G401.6 (cell line): ENCODE data around the gene STPG2.

Source experiments
- FAIRE-seq: peaks from 2 replicates; lab custom pipeline; 2012; peaks lifted over from hg19 to GRCh38; lab: Jason Lieb, UNC

The STPG2 gene

DNA sequence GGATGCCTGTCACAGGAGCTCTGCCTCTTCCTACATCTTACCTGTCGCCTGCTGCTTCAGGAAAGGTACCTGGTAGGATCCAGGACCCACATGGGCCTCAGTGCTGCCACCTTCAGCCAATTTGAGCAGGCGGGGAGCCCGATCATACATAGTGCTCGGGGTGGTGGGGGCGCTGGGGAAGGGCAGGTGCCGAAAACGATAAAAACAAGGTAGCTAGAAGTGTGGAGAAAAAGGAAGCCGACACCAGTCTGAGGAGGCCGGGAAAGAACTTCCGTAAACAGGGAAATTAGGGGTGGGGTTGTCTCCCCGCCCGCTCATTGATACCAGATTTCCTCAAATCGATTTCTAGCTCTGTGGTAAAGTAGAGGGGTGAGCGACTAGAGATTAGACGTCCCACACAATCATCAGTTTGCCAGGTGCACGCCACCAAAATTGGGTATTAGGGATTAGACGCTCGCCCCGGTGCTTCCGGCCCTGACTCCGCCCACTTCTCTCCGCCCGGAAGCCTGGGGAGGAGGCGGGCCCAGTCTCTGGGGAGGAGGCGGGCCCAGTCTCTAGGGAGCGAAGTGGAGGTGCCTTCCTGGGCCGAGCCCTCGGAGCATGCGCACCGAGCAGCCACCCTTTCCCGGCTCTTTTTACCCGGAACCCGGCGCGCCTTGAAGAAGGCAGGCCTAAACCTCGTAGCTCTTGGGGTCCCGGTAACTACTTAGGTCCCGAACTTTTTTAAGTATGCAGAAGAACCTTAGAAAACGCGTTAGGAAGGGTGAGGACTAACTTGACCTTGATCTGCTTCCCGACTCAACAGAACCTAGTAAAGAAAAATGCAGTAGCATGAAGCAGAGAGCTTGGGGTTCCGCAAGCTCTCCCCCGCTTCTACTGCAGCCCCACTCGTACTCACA is at the start of gene STPG2:
TSS of gene STPG2 (minus strand) at position 476 of the 899 bp plus-strand sequence.
- FAIRE-seq = peak; percentile 93

DNA sequence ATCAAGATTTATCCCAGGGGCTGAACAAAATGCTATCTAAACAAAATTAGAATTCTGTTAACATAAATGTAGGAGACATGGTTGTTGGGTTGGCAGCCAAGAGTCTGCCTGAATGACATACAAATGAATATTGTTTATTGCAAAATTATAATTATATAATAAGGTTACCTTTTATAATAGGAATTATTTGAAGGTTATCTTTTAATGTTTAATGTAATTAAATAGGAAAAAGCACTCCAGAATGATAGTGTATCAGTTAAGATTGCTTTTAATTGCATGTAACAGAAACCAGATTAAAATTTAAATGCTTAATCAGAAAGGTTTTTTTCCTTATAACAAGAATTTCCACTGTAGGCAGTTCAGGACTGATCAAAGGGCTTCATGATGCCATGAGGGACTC is 42.0 kb upstream of the STPG2 start:
- no peak for FAIRE-seq

DNA sequence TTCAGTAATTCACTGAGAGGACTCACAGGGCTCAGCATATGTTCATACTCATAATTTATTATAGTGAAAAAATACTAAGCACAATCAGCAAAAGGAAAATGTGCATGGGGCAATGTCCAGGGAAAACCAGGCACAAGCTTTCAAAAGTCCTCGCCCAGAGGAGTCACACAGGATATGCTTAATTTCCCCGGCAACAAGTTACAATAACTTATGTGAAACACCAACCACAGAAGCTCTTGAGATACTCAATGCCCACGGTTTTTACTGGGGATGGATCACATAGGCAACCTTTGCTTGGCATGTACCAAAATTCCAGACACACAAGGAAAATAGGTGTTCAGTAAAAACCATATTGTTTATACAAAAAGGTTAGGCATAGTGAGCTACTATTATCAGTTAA is 38.5 kb upstream of the STPG2 start:
- FAIRE-seq = no peak

DNA sequence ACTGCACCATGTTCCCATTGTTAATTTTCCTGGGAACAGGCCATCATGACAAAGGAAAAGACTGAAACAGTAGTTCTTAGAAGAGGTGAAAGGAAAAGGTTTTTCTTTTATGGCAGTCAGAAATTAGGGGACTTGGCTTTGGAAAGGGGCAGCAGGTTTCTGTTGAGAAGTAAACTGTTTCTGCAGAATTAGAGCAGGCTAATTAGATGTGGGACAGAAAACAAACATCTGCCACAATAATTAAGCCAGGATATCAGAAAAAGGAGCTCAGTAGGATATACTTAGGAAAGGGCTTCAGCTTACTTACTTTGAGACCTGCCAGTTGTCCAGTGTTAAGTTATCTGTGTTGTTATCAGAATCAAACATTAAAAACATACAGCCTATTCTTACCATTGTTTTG is 36.7 kb upstream of the STPG2 start:
- no peak for FAIRE-seq

DNA sequence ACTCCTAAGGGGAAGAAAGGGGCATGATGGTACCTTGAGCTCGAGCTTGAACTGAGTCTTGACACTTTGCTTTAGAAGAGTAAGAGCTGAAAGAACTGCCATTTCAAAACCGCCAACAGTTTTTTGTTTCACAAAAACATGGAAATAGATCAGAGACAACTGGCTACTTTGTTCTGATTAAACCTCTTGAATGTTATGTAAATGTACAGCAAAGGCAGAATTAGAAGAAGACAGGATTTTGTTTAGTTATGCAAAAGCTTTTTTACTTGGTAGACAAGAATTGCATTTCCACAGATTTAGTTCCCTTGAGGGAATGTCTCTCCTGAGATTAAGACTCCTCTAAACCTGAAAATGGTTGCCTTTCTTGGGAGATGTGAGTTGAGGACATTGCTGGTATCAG is 33.3 kb upstream of the STPG2 start:
- no peak for FAIRE-seq

DNA sequence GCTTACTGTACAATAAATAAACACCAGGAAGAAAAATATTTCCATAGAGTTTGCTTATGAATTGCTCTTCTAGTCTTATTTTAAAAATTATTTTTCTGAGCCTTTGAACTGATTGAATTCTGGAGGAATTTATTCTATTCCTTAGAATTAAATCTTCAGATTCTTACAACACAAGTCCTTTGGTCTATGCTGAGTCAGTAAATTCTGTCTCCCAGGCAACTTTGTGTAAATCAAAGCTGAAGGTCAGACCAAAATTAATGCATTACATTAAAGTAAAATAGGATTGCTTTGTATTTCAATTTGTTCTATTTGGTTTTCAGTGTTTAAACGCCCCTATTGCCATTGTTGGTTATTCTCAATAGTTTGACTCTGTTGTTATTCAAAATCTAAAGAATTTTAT is 26.8 kb upstream of the STPG2 start:
- FAIRE-seq = no peak

DNA sequence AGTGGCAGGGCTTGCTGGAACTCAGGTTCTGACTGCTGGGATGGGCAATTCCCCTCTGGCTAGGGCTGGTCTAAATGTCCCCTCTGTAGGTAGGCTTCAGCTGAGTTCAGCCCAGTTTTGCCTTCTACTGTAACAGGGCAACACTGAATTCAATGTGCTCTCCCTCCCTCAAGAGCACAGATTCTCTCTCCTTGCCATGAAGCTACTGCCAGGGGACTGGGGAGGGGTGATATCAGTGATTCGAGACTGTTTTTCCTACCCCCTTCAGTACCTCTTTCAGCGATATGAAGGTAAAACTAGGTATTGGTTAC is 23.4 kb upstream of the STPG2 start:
- no peak for FAIRE-seq

DNA sequence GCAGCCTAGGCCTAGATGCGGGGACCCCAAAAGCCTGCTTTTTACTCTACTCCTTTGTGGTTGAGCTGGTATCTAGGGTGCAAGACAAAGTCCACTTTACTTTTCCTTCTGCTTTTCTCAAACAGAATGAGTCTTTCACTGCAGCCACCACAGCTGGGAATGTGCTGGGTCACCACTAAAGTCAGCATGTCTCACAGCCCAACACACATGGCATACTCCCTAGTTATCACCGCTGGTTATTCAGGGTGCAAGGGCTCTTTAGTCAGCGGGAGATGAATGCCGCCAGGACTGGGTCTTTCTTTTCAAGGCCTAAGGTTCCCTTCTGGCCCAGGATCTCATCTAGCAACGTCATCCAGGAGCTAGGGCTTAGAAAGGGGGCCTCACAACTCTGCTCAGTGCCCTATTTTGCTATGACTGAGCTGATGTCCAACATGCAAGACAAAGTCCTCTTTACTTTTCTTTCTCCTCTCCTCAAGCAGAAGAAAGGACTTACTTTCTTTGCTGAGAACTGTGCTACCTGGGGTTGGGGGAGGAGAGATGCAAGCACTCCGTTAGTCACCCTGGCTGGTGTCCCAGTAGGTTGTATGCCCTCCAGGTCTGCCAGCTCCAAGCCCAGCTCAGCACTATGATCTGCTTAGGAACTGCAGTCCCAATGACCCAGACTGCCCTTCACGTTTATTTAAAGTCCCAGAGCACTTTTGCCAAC is 22.9 kb upstream of the STPG2 start:
- FAIRE-seq = no peak

DNA sequence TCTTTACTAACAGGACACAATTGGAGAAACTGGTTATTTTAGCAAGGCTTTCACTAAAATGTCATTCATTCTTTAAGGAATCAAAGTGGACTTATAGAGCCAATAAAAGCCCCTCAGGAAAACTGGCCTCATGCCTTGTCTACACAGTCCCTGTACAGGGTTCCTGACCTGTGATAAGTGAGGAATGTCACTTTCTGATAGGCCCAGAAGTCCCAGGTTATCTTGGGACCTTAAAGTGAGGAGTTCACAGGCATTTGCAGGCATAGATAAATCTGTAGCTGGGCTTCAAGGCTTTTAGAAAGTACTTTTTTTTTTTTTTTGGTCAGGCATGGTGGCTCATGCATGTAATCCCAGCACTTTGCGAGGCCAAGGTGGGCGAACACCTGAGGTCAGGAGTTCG is 19.4 kb upstream of the STPG2 start:
- no peak for FAIRE-seq

DNA sequence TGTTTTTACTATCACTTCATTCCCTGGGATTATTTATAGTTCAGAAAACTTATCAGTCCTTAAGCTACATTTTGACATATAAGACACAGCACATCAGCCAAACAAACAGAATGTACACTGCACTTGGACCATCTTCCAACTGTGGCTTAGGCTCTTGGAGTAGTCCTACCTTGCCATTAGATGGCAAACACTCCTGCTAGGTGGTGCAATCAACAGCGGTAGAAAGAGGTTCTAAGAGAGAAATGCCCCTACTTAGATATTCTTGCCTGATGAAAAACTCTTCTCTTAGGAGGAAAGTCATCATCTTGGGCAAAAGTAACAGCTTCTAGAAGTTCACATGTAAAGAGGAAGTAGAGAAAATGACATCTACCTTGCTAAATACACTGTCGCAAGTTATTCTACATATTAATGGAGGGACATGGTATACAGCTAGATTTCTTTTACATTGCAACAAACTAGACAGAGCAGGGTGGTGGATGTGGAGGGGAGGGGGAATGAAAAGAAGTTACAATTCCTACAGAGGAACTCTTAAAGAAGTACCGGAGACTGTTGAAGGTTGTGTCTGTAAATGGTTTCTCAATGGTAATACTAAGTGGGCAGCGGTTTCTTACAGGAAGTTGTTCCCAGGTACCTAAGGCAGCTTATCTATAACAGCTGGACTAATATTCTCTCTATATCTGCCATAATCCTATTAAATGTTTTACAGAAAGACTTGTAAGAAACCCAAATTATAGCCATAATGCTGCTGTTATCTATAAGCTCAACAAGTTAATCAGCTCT is 8.1 kb upstream of the STPG2 start:
- FAIRE-seq = no peak

DNA sequence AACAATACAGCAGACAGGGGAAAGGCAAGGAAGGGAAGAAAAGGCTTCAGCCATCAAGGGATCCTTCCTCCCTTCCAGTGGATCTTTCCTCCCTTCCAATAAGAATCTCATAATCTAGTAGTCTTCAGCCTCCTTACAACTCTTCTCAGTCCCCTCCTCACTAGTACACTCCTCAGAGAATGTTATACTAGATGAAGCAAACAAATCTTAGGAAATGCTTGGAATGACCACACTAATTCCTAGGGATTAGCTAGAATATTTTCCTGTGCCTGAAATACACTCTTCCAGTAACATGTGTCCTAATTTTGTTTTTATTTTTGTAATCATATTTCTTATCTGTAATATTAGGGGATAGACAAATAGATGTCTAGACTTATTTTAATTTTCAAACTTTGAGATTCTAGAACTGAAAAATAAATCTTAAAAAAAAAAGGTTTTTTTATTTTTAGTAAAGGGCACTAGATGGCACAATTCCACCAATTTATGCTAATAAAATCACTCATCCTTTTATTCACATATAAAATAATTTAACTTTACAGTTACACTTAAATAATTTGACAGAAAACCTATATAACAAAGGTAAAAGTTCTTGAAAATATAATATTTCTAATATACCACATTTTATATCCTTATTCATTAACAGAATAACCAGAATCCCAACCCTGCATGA is 7.0 kb upstream of the STPG2 start:
- FAIRE-seq = peak; percentile 97

DNA sequence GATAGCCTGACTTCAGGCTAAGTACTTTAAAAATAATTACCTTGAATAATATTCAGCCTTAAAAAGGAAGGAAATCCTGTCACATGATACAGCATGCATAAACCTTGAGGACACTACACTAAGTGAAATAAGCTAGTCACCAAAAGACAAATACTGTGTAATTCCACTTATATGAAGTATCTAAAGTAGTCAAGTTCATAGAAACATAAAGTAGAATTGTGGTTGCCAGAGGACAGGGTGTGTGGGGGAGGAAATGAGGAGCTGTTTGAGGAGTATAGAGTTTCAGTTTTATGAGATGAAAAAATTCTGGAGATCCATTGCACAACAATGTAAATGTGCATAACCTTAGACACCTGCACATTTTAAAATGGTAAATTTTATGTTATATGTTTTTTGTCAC is 5.6 kb upstream of the STPG2 start:
- FAIRE-seq = no peak

DNA sequence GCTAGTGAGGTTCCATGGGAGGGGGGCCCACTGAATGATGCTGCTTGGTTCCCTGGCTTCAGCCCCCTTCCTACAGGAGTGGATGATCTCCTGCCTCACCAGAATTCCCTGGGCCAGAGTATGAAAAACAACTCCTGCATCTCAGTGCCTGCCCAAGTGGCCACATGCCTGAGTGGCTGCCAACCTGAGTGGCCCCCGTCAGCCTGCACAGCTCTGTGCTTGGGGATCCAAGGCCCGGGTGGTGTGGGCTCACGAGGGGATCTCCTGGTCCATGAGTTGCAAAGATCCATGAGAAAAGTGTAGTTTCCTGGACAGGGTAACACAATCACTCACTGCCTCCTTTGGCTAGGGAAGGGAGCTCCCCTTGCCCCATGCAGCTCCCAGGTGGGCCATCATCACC is 17.1 kb downstream of the STPG2 start:
- FAIRE-seq = no peak

DNA sequence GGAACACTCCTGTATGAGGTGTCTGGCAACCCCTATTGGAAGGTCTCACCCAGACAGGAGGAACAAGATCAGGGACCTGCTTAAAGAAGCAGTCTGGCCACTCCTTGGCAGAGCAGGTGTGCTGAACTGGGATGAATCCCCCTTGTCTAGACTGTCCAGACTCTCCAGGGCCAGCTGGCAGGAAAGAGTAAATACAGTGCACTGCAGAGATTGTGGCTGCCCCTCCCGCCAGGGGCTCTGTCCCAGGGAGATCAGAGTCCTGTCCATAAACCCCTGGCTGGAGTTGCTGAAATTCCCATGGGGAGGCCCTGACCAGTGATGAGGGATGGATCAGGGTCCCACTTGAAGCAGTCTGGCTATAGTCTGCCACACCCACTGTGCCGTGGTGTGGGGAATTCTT is 17.7 kb downstream of the STPG2 start:
- FAIRE-seq = no peak

DNA sequence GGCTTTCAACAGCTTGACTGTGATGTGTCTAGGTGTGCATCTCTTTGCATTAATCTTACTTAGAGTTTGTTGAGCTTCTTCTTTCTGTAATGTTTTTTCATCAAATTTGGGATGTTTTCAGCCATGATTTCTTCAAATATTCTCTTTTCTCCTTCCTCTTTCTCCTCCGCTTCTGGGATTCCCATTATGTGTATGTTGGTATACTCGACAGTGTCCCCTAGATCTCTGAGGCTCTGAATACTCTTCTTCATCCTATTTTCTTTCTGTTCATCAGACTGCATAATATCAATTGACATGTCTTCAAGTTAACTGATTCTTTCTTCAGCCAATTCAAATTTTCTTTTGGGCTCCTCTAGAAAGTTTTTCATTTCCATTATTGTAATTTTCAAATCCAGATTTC is 25.9 kb downstream of the STPG2 start:
- no peak for FAIRE-seq

DNA sequence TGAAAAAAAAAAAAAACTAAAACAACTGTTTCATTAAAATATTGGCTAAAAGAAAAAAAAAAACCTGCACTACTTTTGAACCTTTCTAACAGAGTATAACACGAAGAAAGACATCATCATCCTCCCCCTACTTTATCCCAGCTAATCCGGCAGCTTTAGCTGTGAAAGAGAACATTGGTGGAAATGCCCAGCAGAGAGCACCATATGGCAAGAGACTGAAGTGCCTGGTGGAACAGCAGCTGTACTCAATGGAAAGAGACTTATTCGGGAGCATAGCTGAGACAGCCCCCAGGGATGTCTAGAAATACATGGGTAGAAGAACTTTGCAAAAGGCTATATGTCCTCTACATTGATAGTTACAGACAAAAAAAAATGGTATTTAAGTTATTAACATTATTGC is 30.3 kb downstream of the STPG2 start:
- FAIRE-seq = no peak

DNA sequence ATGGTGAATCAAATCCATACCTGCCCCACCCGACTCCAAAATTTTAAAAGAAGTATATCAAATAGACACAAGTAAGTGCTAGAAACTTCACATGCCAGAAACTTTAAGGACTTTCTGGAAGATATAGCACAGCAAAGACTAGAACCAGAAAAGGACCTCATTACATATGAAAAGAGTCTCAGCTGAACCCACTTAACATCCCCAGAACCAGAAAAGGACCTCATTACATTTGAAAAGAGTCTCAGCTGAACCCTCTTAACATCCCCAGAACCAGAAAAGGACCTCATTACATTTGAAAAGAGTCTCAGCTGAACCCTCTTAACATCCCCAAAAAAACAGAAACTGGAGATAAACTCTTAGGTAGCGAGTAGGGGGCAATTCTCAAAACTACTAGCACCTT is 32.3 kb downstream of the STPG2 start:
- no peak for FAIRE-seq

DNA sequence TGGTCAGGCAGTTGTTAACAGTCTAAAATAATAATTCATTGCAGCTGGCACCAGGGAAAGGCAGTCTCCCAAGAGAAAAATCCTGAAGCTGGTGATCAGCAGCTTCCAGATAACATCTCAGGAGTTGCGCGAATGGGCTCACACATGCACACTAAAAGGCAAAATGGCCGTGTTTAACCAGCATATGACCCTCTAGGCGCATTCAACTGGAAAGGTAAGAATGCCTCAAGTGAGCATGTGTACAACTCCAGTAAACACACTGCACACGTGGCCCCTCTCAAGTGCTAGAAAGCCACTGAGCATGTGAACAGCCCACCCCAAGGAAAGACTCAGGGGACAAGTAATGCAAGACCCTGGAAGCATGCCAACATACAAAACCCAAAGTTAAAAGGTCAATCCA is 33.1 kb downstream of the STPG2 start:
- no peak for FAIRE-seq

DNA sequence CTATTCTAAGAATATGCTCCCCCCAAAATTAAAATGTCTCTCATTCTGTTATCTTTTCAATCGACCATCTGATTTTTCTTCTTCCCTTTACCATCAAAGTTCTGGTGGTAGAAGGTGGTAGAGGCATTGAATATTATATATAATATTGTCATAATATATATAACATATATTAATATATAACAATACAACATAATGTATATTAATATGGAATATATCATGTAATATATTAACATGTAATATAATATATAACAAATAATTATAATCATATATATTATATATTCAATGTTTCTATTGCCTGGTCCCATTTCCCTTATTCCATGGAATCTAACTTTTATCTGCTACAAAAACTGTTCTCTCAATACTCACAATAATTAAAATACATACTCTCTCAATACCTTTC is 40.6 kb downstream of the STPG2 start:
- FAIRE-seq = peak; percentile 71

DNA sequence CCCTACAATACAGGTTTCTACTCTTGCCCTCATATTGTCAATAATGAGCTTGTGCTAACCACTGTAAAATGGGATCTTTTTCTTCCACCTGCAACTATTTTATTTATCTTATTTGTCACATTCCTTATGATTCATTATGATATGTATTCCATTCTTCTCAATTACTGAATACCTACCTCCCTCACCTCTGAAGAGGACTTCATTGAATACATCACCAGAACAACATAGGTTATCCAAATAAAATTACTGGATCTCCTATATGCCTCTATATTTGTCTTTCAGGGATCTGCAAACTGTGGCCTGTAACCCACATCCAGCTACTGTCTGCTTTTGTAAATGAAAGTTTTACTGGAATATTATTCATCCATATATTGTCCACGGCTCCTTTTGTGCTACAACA is 41.3 kb downstream of the STPG2 start:
- no peak for FAIRE-seq

DNA sequence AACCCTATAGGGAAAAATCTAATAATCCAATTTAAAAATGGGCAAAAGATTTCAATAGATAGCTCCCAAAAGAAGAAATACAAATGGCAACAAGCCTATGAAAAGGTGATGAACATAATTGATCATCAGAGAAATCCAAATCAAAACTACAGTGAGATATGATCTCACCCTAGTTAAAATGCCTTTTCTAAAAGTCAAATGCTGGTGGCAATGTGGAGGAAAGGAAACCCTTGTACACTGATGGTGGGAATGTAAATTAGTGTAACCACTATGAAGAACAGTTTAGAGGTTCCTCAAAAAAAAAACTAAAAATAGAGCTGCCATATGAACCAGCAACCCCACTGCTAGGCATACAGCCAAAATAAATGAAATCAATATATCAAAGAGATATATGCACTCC is 44.5 kb downstream of the STPG2 start:
- FAIRE-seq = no peak

DNA sequence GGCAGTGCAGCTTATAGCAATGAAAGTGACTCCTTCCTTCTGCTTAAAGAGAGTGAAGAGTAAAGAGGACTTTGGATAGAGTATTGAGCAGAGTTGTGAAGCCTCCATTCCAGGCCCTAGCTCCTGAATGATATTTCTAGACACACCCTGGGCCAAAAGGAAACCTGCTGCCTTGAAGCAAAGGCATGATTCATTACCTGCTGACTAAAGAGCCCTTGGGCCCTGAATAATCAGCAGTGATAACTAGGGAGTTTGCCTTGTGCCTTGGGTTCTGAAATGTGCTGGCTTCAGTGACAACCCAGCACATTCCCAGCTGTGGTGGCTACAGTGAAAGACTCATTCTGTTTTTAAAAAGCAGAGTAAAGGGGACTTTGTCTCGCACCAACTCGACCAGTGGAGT is 49.2 kb downstream of the STPG2 start:
- no peak for FAIRE-seq

DNA sequence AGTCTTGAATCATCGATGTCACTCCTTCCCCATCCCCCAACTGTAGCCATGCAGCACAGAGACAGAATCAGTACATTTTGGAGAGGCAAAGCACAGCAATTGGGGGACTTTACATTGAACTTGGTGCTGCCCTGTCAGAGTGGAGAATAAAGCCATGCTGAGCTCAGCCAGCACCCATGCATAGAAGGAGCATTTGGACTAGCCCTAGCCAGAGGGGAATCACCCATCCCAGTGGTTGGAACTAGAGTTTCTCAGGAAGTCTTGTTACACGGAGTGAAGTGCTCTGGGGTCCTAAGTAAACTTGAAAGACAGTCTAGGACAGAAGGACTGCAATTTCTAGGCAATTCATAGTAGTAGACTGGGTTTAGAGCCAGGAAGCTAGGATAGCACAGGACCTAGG is 49.6 kb downstream of the STPG2 start:
- no peak for FAIRE-seq
